Measurements from ENCODE around the gene COX5B.

The COX5B gene

GRCh38 chr2:97654309-97654708 lies 8.4 kb downstream of the COX5B start:
- Histone ChIP-seq H3K9me3 (replicated peaks; ENCODE audit: insufficient read depth, low read length) (no peaks in the 10 kb centered on the region), H3K4me2 (ENCODE audit: low read depth, low read length) (no peak overlapping the region), H3K79me2 (ENCODE audit: low read length) (no peaks in the 10 kb centered on the region), H3F3A (ENCODE audit: insufficient read depth, low read length) (peaks cover 3% of the 10 kb centered on the region; the same call in 1 of the 2 replicates), H3K36me3 (replicated peaks; ENCODE audit: insufficient read depth, low read length) (0 out of 2 replicates have a peak, but pooled peaks cover 5% of the 10 kb centered on the region), H3K9ac (ENCODE audit: low read length) (no peak overlapping the region), H3K4me1 (ENCODE audit: low read length) (no peaks in the 10 kb centered on the region), H3K9me2 (replicated peaks; ENCODE audit: insufficient read depth, low read length) (no peaks in the 10 kb centered on the region), H3K27me3 (replicated peaks; ENCODE audit: insufficient read depth, low read length) (no peaks in the 10 kb centered on the region), H3K4me3 (ENCODE audit: low read length) (no peak overlapping the region), H2AFZ (ENCODE audit: low read length) (no peak overlapping the region), H3K27ac (ENCODE audit: low read length) (no peak overlapping the region), H4K20me1 (ENCODE audit: insufficient read depth, low read length) (no peaks in the 10 kb centered on the region)
- no peak for DNase-seq
- no peak for TF ChIP-seq CTCF (IDR thresholded peaks at IDR 0.05; ENCODE audit: low read length)
- TF ChIP-seq EZH2phosphoT487 (IDR thresholded peaks at IDR 0.05; ENCODE audit: low read length): no peak
- TF ChIP-seq EZH2 (optimal IDR thresholded peaks at IDR 0.05; ENCODE audit: low read depth, low read length): no peak

DNA sequence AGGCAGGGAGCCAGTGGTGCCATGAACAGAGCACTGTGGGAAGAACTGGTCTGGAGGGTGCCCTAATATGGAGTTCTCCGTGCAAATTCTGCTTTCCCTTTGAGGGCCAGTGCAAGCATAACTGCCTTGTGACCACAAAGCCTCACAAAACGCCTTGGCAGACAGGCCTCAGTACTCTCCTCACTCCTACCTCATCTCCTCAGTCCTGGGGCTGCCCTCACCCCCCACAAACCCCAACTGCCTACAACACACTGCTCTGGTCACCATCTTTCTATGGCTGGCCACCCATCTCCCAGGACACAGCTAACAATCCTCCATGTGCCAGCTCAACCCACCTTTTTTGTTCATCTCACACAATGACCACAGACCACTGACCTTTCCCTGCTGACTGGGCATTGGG lies 8.9 kb downstream of the COX5B start:
- H3K4me1 ChIP-seq (ENCODE audit: low read length): no peaks in the 10 kb centered on the region
- DNase-seq: no peak
- H3F3A ChIP-seq (ENCODE audit: insufficient read depth, low read length): peaks cover 3% of the 10 kb centered on the region; the same call in 1 of the 2 replicates
- H2AFZ ChIP-seq (ENCODE audit: low read length): no peak overlapping the region
- H3K36me3 ChIP-seq (replicated peaks; ENCODE audit: insufficient read depth, low read length): 0 out of 2 replicates have a peak, but pooled peaks cover 5% of the 10 kb centered on the region
- no peak overlapping the region for H3K9ac ChIP-seq (ENCODE audit: low read length)
- TF ChIP-seq EZH2 (optimal IDR thresholded peaks at IDR 0.05; ENCODE audit: low read depth, low read length): no peak
- TF ChIP-seq EZH2phosphoT487 (IDR thresholded peaks at IDR 0.05; ENCODE audit: low read length): no peak
- TF ChIP-seq CTCF (IDR thresholded peaks at IDR 0.05; ENCODE audit: low read length): no peak
- H3K27ac ChIP-seq (ENCODE audit: low read length): no peak overlapping the region
- no peaks in the 10 kb centered on the region for H4K20me1 ChIP-seq (ENCODE audit: insufficient read depth, low read length)
- no peaks in the 10 kb centered on the region for H3K9me3 ChIP-seq (replicated peaks; ENCODE audit: insufficient read depth, low read length)
- no peak overlapping the region for H3K4me2 ChIP-seq (ENCODE audit: low read depth, low read length)
- no peak overlapping the region for H3K4me3 ChIP-seq (ENCODE audit: low read length)
- no peaks in the 10 kb centered on the region for H3K27me3 ChIP-seq (replicated peaks; ENCODE audit: insufficient read depth, low read length)
- H3K79me2 ChIP-seq (ENCODE audit: low read length): peaks cover 1% of the 10 kb centered on the region; the same call in 1 of the 2 replicates
- H3K9me2 ChIP-seq (replicated peaks; ENCODE audit: insufficient read depth, low read length): no peaks in the 10 kb centered on the region

GRCh38 chr2:97656129-97656755 lies 10.4 kb downstream of the COX5B start:
- no peak overlapping the region for H3K27ac ChIP-seq (ENCODE audit: low read length)
- H2AFZ ChIP-seq (ENCODE audit: low read length): no peak overlapping the region
- H3K4me2 ChIP-seq (ENCODE audit: low read depth, low read length): no peak overlapping the region
- H3K4me1 ChIP-seq (ENCODE audit: low read length): no peaks in the 10 kb centered on the region
- no peak for DNase-seq
- H3K9me3 ChIP-seq (replicated peaks; ENCODE audit: insufficient read depth, low read length): no peaks in the 10 kb centered on the region
- H3K9ac ChIP-seq (ENCODE audit: low read length): no peak overlapping the region
- no peaks in the 10 kb centered on the region for H4K20me1 ChIP-seq (ENCODE audit: insufficient read depth, low read length)
- peaks cover 16% of the 10 kb centered on the region for H3K79me2 ChIP-seq (ENCODE audit: low read length)
- H3F3A ChIP-seq (ENCODE audit: insufficient read depth, low read length): no peaks in the 10 kb centered on the region; the same call in 1 of the 2 replicates
- TF ChIP-seq CTCF (IDR thresholded peaks at IDR 0.05; ENCODE audit: low read length) (no peak), EZH2 (optimal IDR thresholded peaks at IDR 0.05; ENCODE audit: low read depth, low read length) (no peak), EZH2phosphoT487 (IDR thresholded peaks at IDR 0.05; ENCODE audit: low read length) (no peak)
- no peaks in the 10 kb centered on the region for H3K27me3 ChIP-seq (replicated peaks; ENCODE audit: insufficient read depth, low read length)
- 0 out of 2 replicates have a peak, but pooled peaks cover 5% of the 10 kb centered on the region for H3K36me3 ChIP-seq (replicated peaks; ENCODE audit: insufficient read depth, low read length)
- H3K4me3 ChIP-seq (ENCODE audit: low read length): no peak overlapping the region
- no peaks in the 10 kb centered on the region for H3K9me2 ChIP-seq (replicated peaks; ENCODE audit: insufficient read depth, low read length)

Measured in MM.1S (cell line).